Measurements from ENCODE around the gene MEDAG. TPM values are rescaled to one million over a fixed set of nuclear protein-coding genes. Genes with fewer than 3 reads are reported as not detected.

The MEDAG gene
- total RNA-seq, 3 donors from 2014 or later (not counting 1 experiment from before 2014, with no cell fraction given) = not detected

- intact Hi-C loops (cut with micrococcal nuclease) = no loop called here
- no peak for TF ChIP-seq CTCF (IDR thresholded peaks at IDR 0.05)
- peaks cover 19 to 54% of the 10 kb centered on the region in 2 donors for H3K27me3 Mint-ChIP-seq (ENCODE audit: low read depth in 2 of 2)
These were observed 10.9 kb downstream of the MEDAG start for GRCh38 chr13:30916991-30917390.

GRCh38 chr13:30918662-30919405 lies 12.8 kb downstream of the MEDAG start:
- Histone ChIP-seq H3K27ac (ENCODE audit: low read length) (no peak overlapping the region), H3K4me1 (ENCODE audit: control insufficient read depth, insufficient read depth, low read length) (no peaks in the 10 kb centered on the region), H3K27me3 (ENCODE audit: control insufficient read depth, insufficient read depth, low read length) (no peaks in the 10 kb centered on the region), H3K9me3 (ENCODE audit: control insufficient read depth, insufficient read depth, low read length) (no peaks in the 10 kb centered on the region), H3K36me3 (ENCODE audit: control insufficient read depth, insufficient read depth, low read length) (no peaks in the 10 kb centered on the region), H3K4me3 (ENCODE audit: low read length) (no peak overlapping the region)
- ATAC-seq = no peak
- no peaks in the 10 kb centered on the region for H3K9me3 Mint-ChIP-seq
- H3K4me1 Mint-ChIP-seq = no peaks in the 10 kb centered on the region
- H3K27ac Mint-ChIP-seq = no peak overlapping the region
- DNase-seq = no peak
- H3K4me3 Mint-ChIP-seq = no peak overlapping the region
- WGBS (ENCODE audit: insufficient coverage) = 87% methylated on average over 5 of the region's 6 CpGs
- no peaks in the 10 kb centered on the region for H3K36me3 Mint-ChIP-seq
- TF ChIP-seq CTCF (IDR thresholded peaks at IDR 0.05) = no peak
- intact Hi-C loops (cut with micrococcal nuclease) = no loop called here
- H3K27me3 Mint-ChIP-seq (ENCODE audit: low read depth in 2 of 2) = peaks cover 19 to 50% of the 10 kb centered on the region in 2 donors

More at GRCh38 chr13:30916991-30917390, 10.9 kb downstream of the MEDAG start:
- H3K27ac ChIP-seq (ENCODE audit: low read length) = no peak overlapping the region
- H3K9me3 Mint-ChIP-seq = no peaks in the 10 kb centered on the region
- 92% methylated on average over 5 of the region's 6 CpGs for WGBS (ENCODE audit: insufficient coverage)
- no peak overlapping the region for H3K4me3 Mint-ChIP-seq
- no peaks in the 10 kb centered on the region for H3K27me3 ChIP-seq (ENCODE audit: control insufficient read depth, insufficient read depth, low read length)
- H3K27ac Mint-ChIP-seq = no peak overlapping the region
- no peaks in the 10 kb centered on the region for H3K36me3 ChIP-seq (ENCODE audit: control insufficient read depth, insufficient read depth, low read length)
- no peaks in the 10 kb centered on the region for H3K36me3 Mint-ChIP-seq
- no peaks in the 10 kb centered on the region for H3K4me1 ChIP-seq (ENCODE audit: control insufficient read depth, insufficient read depth, low read length)
- no peak overlapping the region for H3K4me3 ChIP-seq (ENCODE audit: low read length)
- DNase-seq (no peak), ATAC-seq (no peak)
- no peaks in the 10 kb centered on the region for H3K4me1 Mint-ChIP-seq
- H3K9me3 ChIP-seq (ENCODE audit: control insufficient read depth, insufficient read depth, low read length) = no peaks in the 10 kb centered on the region

- 85% methylated on average over 4 of the region's 5 CpGs for WGBS (ENCODE audit: insufficient coverage)
- intact Hi-C loops (cut with micrococcal nuclease) = no loop called here
- H3K36me3 ChIP-seq (ENCODE audit: control insufficient read depth, insufficient read depth, low read length) = no peaks in the 10 kb centered on the region
- Mint-ChIP-seq H3K36me3 (no peaks in the 10 kb centered on the region), H3K4me3 (no peak overlapping the region), H3K4me1 (peaks cover 1 to 2% of the 10 kb centered on the region in 2 donors), H3K9me3 (no peaks in the 10 kb centered on the region), H3K27ac (no peak overlapping the region), H3K27me3 (ENCODE audit: low read depth in 2 of 2) (peaks cover 12 to 36% of the 10 kb centered on the region in 2 donors)
- H3K4me1 ChIP-seq (ENCODE audit: control insufficient read depth, insufficient read depth, low read length) = no peaks in the 10 kb centered on the region
- ATAC-seq (no peak), DNase-seq (no peak)
- no peak overlapping the region for H3K4me3 ChIP-seq (ENCODE audit: low read length)
- no peak overlapping the region for H3K27ac ChIP-seq (ENCODE audit: low read length)
- no peak for TF ChIP-seq CTCF (IDR thresholded peaks at IDR 0.05)
- H3K27me3 ChIP-seq (ENCODE audit: control insufficient read depth, insufficient read depth, low read length) = no peaks in the 10 kb centered on the region
- no peaks in the 10 kb centered on the region for H3K9me3 ChIP-seq (ENCODE audit: control insufficient read depth, insufficient read depth, low read length)
These were observed 14.3 kb downstream of the MEDAG start for GRCh38 chr13:30920162-30920909.
